Activated B cell treated with CpG ODN at 0.5 μM for 24 hours (primary cell): ENCODE results near the gene ZNF331. TPM values are rescaled to one million over a fixed set of nuclear protein-coding genes. Genes with fewer than 3 reads are reported as not detected.

Source experiments
- ATAC-seq: fragments of 200-7000 bp; cut with Tn5 transposase; one replicate; pipeline ENCODE4 v1.10.0; 2021; ENCODE audit warnings: low read depth, mild to moderate bottlenecking, moderate library complexity
- CTCF ChIA-PET: fragments of 350-600 bp; sonication (Branson Sonifier 250); formaldehyde crosslinking; loops from one replicate; lab custom pipeline; 2021; ENCODE audit warnings: antibody characterized with exemption; lab: Charles Lee
- POLR2A ChIA-PET: fragments of 350-600 bp; sonication (Branson Sonifier 250); formaldehyde crosslinking; loops from one replicate; lab custom pipeline; 2021; ENCODE audit warnings: antibody characterized with exemption; lab: Charles Lee
- DNase-seq: peaks from one replicate; pipeline ENCODE4 v3.0.0; 2022
- H3K27ac Mint-ChIP-seq: one replicate; pipeline ENCODE4 v1.8.0; 2020; ENCODE audit warnings: mixed read lengths
- H3K27me3 Mint-ChIP-seq: one replicate; pipeline ENCODE4 v1.8.0; 2021; ENCODE audit warnings: mixed read lengths
- H3K36me3 Mint-ChIP-seq: one replicate; pipeline ENCODE4 v1.8.0; 2021; ENCODE audit warnings: low read depth, mixed read lengths
- H3K4me1 Mint-ChIP-seq: one replicate; pipeline ENCODE4 v1.8.0; 2021; ENCODE audit warnings: mixed read lengths
- H3K4me3 Mint-ChIP-seq: one replicate; pipeline ENCODE4 v1.8.0; 2020; ENCODE audit warnings: mild to moderate bottlenecking, mixed read lengths
- H3K9me3 Mint-ChIP-seq: one replicate; pipeline ENCODE4 v1.8.0; 2020; ENCODE audit warnings: mixed read lengths
- intact Hi-C: fragments of 100-400 bp; cut with micrococcal nuclease; formaldehyde crosslinking; loops from one replicate; pipeline ENCODE4 v1.15.1; 2024
- total RNA-seq: library from RNA; stranded (reverse); gene quantifications from 2 replicates; pipeline ENCODE4 v1.2.3, GENCODE V29; 2022
- TF ChIP-seq, protein P1 (sequence below): fragments of 200-600 bp; IDR thresholded peaks from one replicate; pipeline ENCODE4 v1.8.0; 2022; ENCODE audit warnings: antibody characterized with exemption, mild to moderate bottlenecking

The ZNF331 gene
- total RNA-seq, 1 donor from 2014 or later = 31.7 TPM

- H3K4me1 Mint-ChIP-seq = no peaks in the 10 kb centered on the region
- intact Hi-C loops = no loop called here
- H3K4me3 Mint-ChIP-seq = no peak overlapping the region
- DNase-seq = no peak
- ATAC-seq = no peak
- H3K36me3 Mint-ChIP-seq = no peaks in the 10 kb centered on the region
- POLR2A ChIA-PET = no interaction called here
- no peak overlapping the region for H3K27ac Mint-ChIP-seq
- H3K27me3 Mint-ChIP-seq = no peaks in the 10 kb centered on the region
- H3K9me3 Mint-ChIP-seq = no peaks in the 10 kb centered on the region
- CTCF ChIA-PET = no interaction called here
- TF ChIP-seq, protein P1, sequence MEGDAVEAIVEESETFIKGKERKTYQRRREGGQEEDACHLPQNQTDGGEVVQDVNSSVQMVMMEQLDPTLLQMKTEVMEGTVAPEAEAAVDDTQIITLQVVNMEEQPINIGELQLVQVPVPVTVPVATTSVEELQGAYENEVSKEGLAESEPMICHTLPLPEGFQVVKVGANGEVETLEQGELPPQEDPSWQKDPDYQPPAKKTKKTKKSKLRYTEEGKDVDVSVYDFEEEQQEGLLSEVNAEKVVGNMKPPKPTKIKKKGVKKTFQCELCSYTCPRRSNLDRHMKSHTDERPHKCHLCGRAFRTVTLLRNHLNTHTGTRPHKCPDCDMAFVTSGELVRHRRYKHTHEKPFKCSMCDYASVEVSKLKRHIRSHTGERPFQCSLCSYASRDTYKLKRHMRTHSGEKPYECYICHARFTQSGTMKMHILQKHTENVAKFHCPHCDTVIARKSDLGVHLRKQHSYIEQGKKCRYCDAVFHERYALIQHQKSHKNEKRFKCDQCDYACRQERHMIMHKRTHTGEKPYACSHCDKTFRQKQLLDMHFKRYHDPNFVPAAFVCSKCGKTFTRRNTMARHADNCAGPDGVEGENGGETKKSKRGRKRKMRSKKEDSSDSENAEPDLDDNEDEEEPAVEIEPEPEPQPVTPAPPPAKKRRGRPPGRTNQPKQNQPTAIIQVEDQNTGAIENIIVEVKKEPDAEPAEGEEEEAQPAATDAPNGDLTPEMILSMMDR = no peak
Observed at GRCh38 chr19:53600217-53600616, 62.3 kb downstream of the ZNF331 start.

GRCh38 chr19:53606031-53606430 is 68.1 kb downstream of the ZNF331 start:
- no peaks in the 10 kb centered on the region for H3K4me1 Mint-ChIP-seq
- H3K27me3 Mint-ChIP-seq = no peaks in the 10 kb centered on the region
- no peak overlapping the region for H3K27ac Mint-ChIP-seq
- H3K4me3 Mint-ChIP-seq = no peak overlapping the region
- TF ChIP-seq, protein P1 = no peak
- CTCF ChIA-PET = no interaction called here
- DNase-seq (no peak), ATAC-seq (no peak)
- intact Hi-C loops = no loop called here
- POLR2A ChIA-PET = no interaction called here
- H3K36me3 Mint-ChIP-seq = no peaks in the 10 kb centered on the region
- no peaks in the 10 kb centered on the region for H3K9me3 Mint-ChIP-seq

- no peak for DNase-seq
- no peak overlapping the region for H3K27ac Mint-ChIP-seq
- no peaks in the 10 kb centered on the region for H3K27me3 Mint-ChIP-seq
- H3K4me3 Mint-ChIP-seq = no peak overlapping the region
- H3K4me1 Mint-ChIP-seq = no peaks in the 10 kb centered on the region
- POLR2A ChIA-PET = no interaction called here
- no peaks in the 10 kb centered on the region for H3K9me3 Mint-ChIP-seq
- CTCF ChIA-PET = no interaction called here
- intact Hi-C loops = no loop called here
- no peaks in the 10 kb centered on the region for H3K36me3 Mint-ChIP-seq
- ATAC-seq = no peak
- TF ChIP-seq, protein P1 = no peak
Observed at GRCh38 chr19:53608381-53608780, 70.4 kb downstream of the ZNF331 start.

DNA sequence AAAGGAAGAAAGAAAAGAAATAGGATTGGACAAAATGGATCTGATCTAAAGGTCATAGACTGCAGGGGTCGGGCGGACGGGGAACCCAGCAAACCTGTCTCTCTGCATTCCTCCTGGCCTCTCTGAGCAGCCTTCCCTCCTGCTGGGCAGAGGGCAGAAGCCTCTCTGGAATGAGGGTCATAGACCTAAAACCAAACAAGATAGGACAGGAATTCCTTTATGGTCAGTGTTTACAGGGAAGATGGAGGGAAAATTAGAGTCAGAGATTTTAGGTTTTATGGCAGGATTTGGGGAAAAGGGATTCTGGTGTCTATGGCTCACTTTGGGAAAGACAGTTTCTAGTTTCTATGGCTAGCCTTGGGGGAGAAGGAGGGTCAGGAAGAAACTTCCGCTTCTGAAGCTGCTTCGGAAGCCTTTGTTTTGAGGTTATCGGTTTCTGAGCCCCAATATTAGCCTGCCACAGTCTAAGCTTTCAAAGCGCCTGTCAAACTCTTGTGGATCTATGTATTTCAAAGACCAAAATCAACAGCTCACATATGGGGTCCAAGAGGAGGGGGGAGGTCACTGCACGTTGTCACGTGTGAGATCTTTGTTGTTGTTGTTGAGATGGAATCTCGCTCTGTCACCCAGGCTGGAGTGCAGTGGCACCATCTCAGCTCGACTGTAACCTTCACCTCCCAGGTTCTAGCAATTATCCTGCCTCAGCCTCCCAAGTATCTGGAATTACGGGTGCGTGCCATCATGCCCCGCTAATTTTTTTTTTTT is 75.0 kb downstream of the ZNF331 start:
- no peaks in the 10 kb centered on the region for H3K36me3 Mint-ChIP-seq
- H3K9me3 Mint-ChIP-seq = peaks cover 4% of the 10 kb centered on the region
- no peak overlapping the region for H3K27ac Mint-ChIP-seq
- intact Hi-C loops = no loop called here
- H3K27me3 Mint-ChIP-seq = no peaks in the 10 kb centered on the region
- ChIA-PET CTCF (no interaction called here), POLR2A (no interaction called here)
- ATAC-seq (no peak), DNase-seq (no peak)
- H3K4me3 Mint-ChIP-seq = no peak overlapping the region
- H3K4me1 Mint-ChIP-seq = no peaks in the 10 kb centered on the region
- TF ChIP-seq, protein P1 = no peak

GRCh38 chr19:53621885-53622740 is 84.2 kb downstream of the ZNF331 start:
- TF ChIP-seq, protein P1 = no peak
- intact Hi-C loops = no loop called here
- no peaks in the 10 kb centered on the region for H3K4me1 Mint-ChIP-seq
- H3K4me3 Mint-ChIP-seq = no peak overlapping the region
- no peak for DNase-seq
- no peaks in the 10 kb centered on the region for H3K9me3 Mint-ChIP-seq
- CTCF ChIA-PET = no interaction called here
- ATAC-seq = no peak
- no peaks in the 10 kb centered on the region for H3K27me3 Mint-ChIP-seq
- POLR2A ChIA-PET = no interaction called here
- H3K27ac Mint-ChIP-seq = no peak overlapping the region
- no peaks in the 10 kb centered on the region for H3K36me3 Mint-ChIP-seq
